HepG2 (cell line): ENCODE results near the gene HCFC1R1. TPM values are rescaled to one million over a fixed set of nuclear protein-coding genes. Genes with fewer than 3 reads are reported as not detected.

Experiments used
- ATAC-seq: fragments of 200-7000 bp; cut with Tn5 transposase; 3 replicates; pipeline ENCODE4 v1.9.1; 2020; ENCODE audit warnings: mild to moderate bottlenecking, moderate library complexity
- BruUV-seq: library from RNA; stranded (reverse); fragments of 400-500 nt; replicated peaks from 2 replicates; lab custom pipeline; 2021; lab: Mats Ljungman, UMichigan
- CTCF ChIA-PET: fragments of 300-600 bp; formaldehyde crosslinking; extraction: SDS; loops from one replicate; lab custom pipeline; 2021; ENCODE audit warnings: low total read pairs, inconsistent platforms, low intra/inter-chr PET ratio; lab: Yijun Ruan, JAX
- POLR2A ChIA-PET: fragments of 350-600 bp; sonication (Branson Sonifier 250); formaldehyde crosslinking; loops from one replicate; lab custom pipeline; 2020; ENCODE audit warnings: antibody characterized with exemption, inconsistent platforms; lab: Yijun Ruan, JAX
- DNase-seq: peaks from one replicate; pipeline ENCODE4 v3.0.0-alpha.2; 2015; ENCODE audit warnings: low spot score
- FAIRE-seq: peaks from 3 replicates; lab custom pipeline; 2011; peaks lifted over from hg19 to GRCh38; lab: Jason Lieb, UNC
- H2AFZ ChIP-seq: one replicate; pipeline ENCODE4 v1.6.1; 2011; ENCODE audit warnings: low read length, inconsistent platforms
- H3K27ac ChIP-seq: fragments of 300-600 bp; 3 replicates; pipeline ENCODE4 v1.8.0; 2011; ENCODE audit warnings: mixed run types, mild to moderate bottlenecking, mixed read lengths, low read length, inconsistent platforms; ENCODE audit not compliant: insufficient read depth; ENCODE audit errors: extremely low read length
- H3K27me3 ChIP-seq, 2 experiments: fragments of 200-600 bp in 1 of 2; 2 replicates in 1 of 2; 3 replicates in 1 of 2; pipeline versions ENCODE4 v1.6.0 to v1.8.0; 2011; ENCODE audit warnings: low read length in 2 of 2, mild to moderate bottlenecking in 2 of 2, moderate library complexity in 2 of 2, inconsistent platforms in 1 of 2; ENCODE audit not compliant: insufficient read depth in 2 of 2, control insufficient read depth in 1 of 2
- H3K36me3 ChIP-seq, 2 experiments: fragments of 200-600 bp in 1 of 2; replicated peaks in 1 of 2; 2 replicates in 1 of 2; 3 replicates in 1 of 2; pipeline versions ENCODE4 v1.5.1 to v1.8.0; 2011; ENCODE audit warnings: low read length in 2 of 2, inconsistent platforms in 1 of 2; ENCODE audit not compliant: insufficient read depth in 2 of 2, control insufficient read depth in 1 of 2
- H3K4me1 ChIP-seq: 2 replicates; pipeline ENCODE4 v1.5.1; 2012; ENCODE audit warnings: low read length, inconsistent platforms; ENCODE audit not compliant: insufficient read depth
- H3K4me2 ChIP-seq: 2 replicates; pipeline ENCODE4 v1.6.0; 2011; ENCODE audit warnings: low read depth, low read length, inconsistent platforms
- H3K4me3 ChIP-seq, 3 experiments: fragments of 200-600 bp in 1 of 3; sonication (generic), shearing (Covaris generic) in 1 of 3; replicated peaks in 1 of 3; 2 replicates each; pipeline ENCODE4 v1.5.1; 2011 to 2016; ENCODE audit warnings: low read length in 3 of 3, inconsistent platforms in 2 of 3, low read depth in 2 of 3, mild to moderate bottlenecking in 2 of 3, control low read depth in 1 of 3, mixed read lengths in 1 of 3; ENCODE audit not compliant: insufficient read depth in 1 of 3
- H3K79me2 ChIP-seq: one replicate; pipeline ENCODE4 v1.6.1; 2011; ENCODE audit warnings: low read length, inconsistent platforms; ENCODE audit not compliant: insufficient read depth
- H3K9ac ChIP-seq: 2 replicates; pipeline ENCODE4 v1.6.0; 2011; ENCODE audit warnings: mild to moderate bottlenecking, low read depth, low read length, inconsistent platforms; ENCODE audit not compliant: insufficient read depth
- H3K9me3 ChIP-seq: 2 replicates; pipeline ENCODE4 v1.5.1; 2012; ENCODE audit warnings: mild to moderate bottlenecking, low read length
- H4K20me1 ChIP-seq: 2 replicates; pipeline ENCODE4 v1.6.0; 2011; ENCODE audit warnings: inconsistent platforms, mild to moderate bottlenecking, low read length, moderate library complexity; ENCODE audit not compliant: insufficient read depth
- ARNTL ChIP-seq: sonication (generic); formaldehyde crosslinking; IDR thresholded peaks from 2 replicates; pipeline ENCODE4 v1.4.0; 2020; ENCODE audit warnings: mild to moderate bottlenecking, missing genetic modification reagents
- CREM ChIP-seq, 2 experiments: sonication (generic) in 1 of 2; formaldehyde crosslinking in 1 of 2; IDR thresholded peaks; 2 replicates each; pipeline versions ENCODE4 v1.4.0 to v1.6.1; 2016 to 2020; ENCODE audit warnings: antibody characterized with exemption in 1 of 2, mild to moderate bottlenecking in 1 of 2, missing genetic modification reagents in 1 of 2
- ETV5 ChIP-seq: IDR thresholded peaks from 2 replicates; pipeline ENCODE4 v1.6.1; 2018; ENCODE audit warnings: missing biosample characterization, missing genetic modification reagents, inconsistent platforms, borderline replicate concordance
- KDM2A ChIP-seq: sonication (generic); formaldehyde crosslinking; IDR thresholded peaks from 2 replicates; pipeline ENCODE4 v1.4.0; 2020; ENCODE audit warnings: low read depth, missing genetic modification reagents, borderline replicate concordance
- KDM3A ChIP-seq: IDR thresholded peaks from 2 replicates; pipeline ENCODE4 v1.6.1; 2018; ENCODE audit warnings: low read depth, missing compliant biosample characterization
- KLF6 ChIP-seq: IDR thresholded peaks from 2 replicates; pipeline ENCODE4 v1.8.0; 2016; ENCODE audit warnings: missing biosample characterization, missing genetic modification reagents
- POLR2G ChIP-seq: fragments of 200-400 bp; formaldehyde crosslinking; IDR thresholded peaks from 2 replicates; pipeline ENCODE4 v1.6.1; 2018; ENCODE audit warnings: mild to moderate bottlenecking, low read depth, low read length, moderate library complexity
- RBM39 ChIP-seq: fragments of 200-400 bp; formaldehyde crosslinking; IDR thresholded peaks from one replicate; pipeline ENCODE4 v1.6.1; 2018; ENCODE audit warnings: antibody characterized with exemption, mild to moderate bottlenecking, low read depth, low read length; ENCODE audit not compliant: poor library complexity, severe bottlenecking
- RFXAP ChIP-seq: sonication (generic); formaldehyde crosslinking; IDR thresholded peaks from 2 replicates; pipeline ENCODE4 v1.4.0; 2020; ENCODE audit warnings: missing genetic modification reagents, borderline replicate concordance
- RXRB ChIP-seq: IDR thresholded peaks from 2 replicates; pipeline ENCODE4 v1.6.1; 2016; ENCODE audit warnings: borderline replicate concordance, missing genetic modification reagents, missing compliant biosample characterization
- TGIF2 ChIP-seq: IDR thresholded peaks from 2 replicates; pipeline ENCODE4 v1.6.1; 2016; ENCODE audit warnings: control low read depth, missing compliant biosample characterization
- USF2 ChIP-seq, 2 experiments: sonication (generic) in 1 of 2; formaldehyde crosslinking in 1 of 2; IDR thresholded peaks; 2 replicates each; pipeline versions ENCODE4 v1.5.1 to v1.6.1; 2011 to 2020; ENCODE audit warnings: borderline replicate concordance in 1 of 2, low read depth in 1 of 2, low read length in 1 of 2, mild to moderate bottlenecking in 1 of 2, missing genetic modification reagents in 1 of 2, moderate library complexity in 1 of 2
- ZFP1 ChIP-seq: IDR thresholded peaks from 2 replicates; pipeline ENCODE4 v1.6.1; 2016
- ZNF263 ChIP-seq: sonication (generic); formaldehyde crosslinking; IDR thresholded peaks from 2 replicates; pipeline ENCODE4 v1.4.0; 2020; ENCODE audit warnings: missing genetic modification reagents
- ZNF451 ChIP-seq: sonication (generic); formaldehyde crosslinking; IDR thresholded peaks from 2 replicates; pipeline ENCODE4 v1.5.0; 2020; ENCODE audit warnings: mild to moderate bottlenecking, missing genetic modification reagents
- ZNF501 ChIP-seq: sonication (generic); formaldehyde crosslinking; IDR thresholded peaks from 2 replicates; pipeline ENCODE4 v1.5.1; 2020; ENCODE audit warnings: mild to moderate bottlenecking, moderate library complexity, missing genetic modification reagents
- ZNF614 ChIP-seq: IDR thresholded peaks from 2 replicates; pipeline ENCODE4 v1.6.1; 2018; ENCODE audit warnings: missing biosample characterization, missing genetic modification reagents, inconsistent platforms, borderline replicate concordance
- ZXDC ChIP-seq: sonication (generic); formaldehyde crosslinking; IDR thresholded peaks from 2 replicates; pipeline ENCODE4 v1.5.0; 2020; ENCODE audit warnings: mild to moderate bottlenecking, missing genetic modification reagents
- WGBS: methylation state at CpG from one replicate; pipeline ENCODE4 v1.1.6; 2017; ENCODE audit warnings: low lambda C conversion rate; 5-methylcytosine and 5-hydroxymethylcytosine counted together
- in situ Hi-C: cut with HindIII; loops from 2 replicates; pipeline ENCODE4 v1.10.0; 2017; ENCODE audit warnings: low pct_unique_long_range_greater_than_20kb; ENCODE audit not compliant: extremely low pct_ligation_motif_present
- intact Hi-C: fragments of 100-400 bp; cut with micrococcal nuclease; formaldehyde crosslinking; loops from one replicate; pipeline ENCODE4 v1.10.0; 2022; ENCODE audit not compliant: unreplicated experiment
- polyA plus RNA-seq, 8 experiments: library from polyadenylated mRNA; depleted of rRNA in 3 of 8; stranded (reverse) in 7 of 8; unstranded in 1 of 8; fragments of >200 nt; fragmentation: Illumina TruSeq in 4 of 8; extraction: Trizol in 4 of 8; gene quantifications; 2 replicates each; pipeline versions ENCODE4 v1.2.1 to v1.2.3, GENCODE V29; 2011 to 2016; ENCODE audit warnings: low read depth in 4 of 8, missing spikeins in 1 of 8, mixed read lengths in 1 of 8; ENCODE audit not compliant: insufficient read depth in 1 of 8
- total RNA-seq, 5 experiments: library from RNA; depleted of rRNA; stranded (reverse); fragments of >200 nt; fragmentation: Illumina TruSeq; extraction: Trizol; gene quantifications; 2 replicates each; pipeline ENCODE4 v1.2.3, GENCODE V29; 2016; ENCODE audit warnings: low read depth in 1 of 5

HCFC1R1 gene
- total and polyA plus RNA-seq, 2 of the 13 experiments (the other 11 are each of a cell fraction or from before 2014, with no cell fraction given), result 13.8 to 16.1 TPM

GRCh38 chr16:3003582-3004270, 20.0 kb downstream of the HCFC1R1 start:
- CTCF ChIA-PET, result interaction anchor here (0.8 to 1.7 kb wide), 3 partner anchors 17 to 28 kb away, joined by 3 to 11 read pairs (median 4); no protein-coding TSS in a partner anchor
- POLR2A ChIA-PET, result interaction anchor here (0.7 to 14.2 kb wide), 7 partner anchors 9 to 98 kb away, joined by 3 to 750 read pairs (median 5); partner anchors contain the start of genes CLDN6, CLDN9, HCFC1R1 and IL32
- 14% methylated on average over 35 of the region's 58 CpGs for WGBS
- H4K20me1 ChIP-seq, result no peaks in the 10 kb centered on the region
- FAIRE-seq, result peak; percentile 76
- H3K9me3 ChIP-seq, result no peaks in the 10 kb centered on the region
- H3K79me2 ChIP-seq, result no peaks in the 10 kb centered on the region
- H2AFZ ChIP-seq, result no peak overlapping the region
- no peak overlapping the region; the same call in 1 of the 2 replicates for H3K4me2 ChIP-seq
- ATAC-seq, result peak; percentile 91
- H3K4me3 ChIP-seq, result peak overlapping the region in 2 of 3 experiments; percentile 27 to 46; a peak in 2 of 6 replicates
- no TSS peak for BruUV-seq
- intact Hi-C loops, result loop anchor here (1.0 kb wide), 1 partner anchor 21 kb away; the partner anchor contains the start of gene THOC6
- peak; percentile 97 for DNase-seq
- H3K36me3 ChIP-seq, result no peaks in the 10 kb centered on the region
- in situ Hi-C loops, result no loop called here
- peaks cover 49% of the 10 kb centered on the region for H3K4me1 ChIP-seq
- H3K27me3 ChIP-seq, result no peaks in the 10 kb centered on the region
- H3K27ac ChIP-seq, result no peak overlapping the region
- no peak overlapping the region for H3K9ac ChIP-seq
- TF ChIP-seq KDM3A, result peak; percentile 99
- peak; percentile 100 for TF ChIP-seq TGIF2 (CRISPR knock-in tag)
- peak; percentile 51 for TF ChIP-seq RBM39
- TF ChIP-seq ETV5 (CRISPR knock-in tag), result peak; percentile 35; the same call in 1 of the 2 replicates
- TF ChIP-seq ZNF263 (CRISPR knock-in tag), result peak; percentile 24; the same call in 1 of the 2 replicates
- peak; percentile 49 for TF ChIP-seq CREM (IDR thresholded peaks at IDR 0.05)
- no peak for TF ChIP-seq CREM (CRISPR knock-in tag; IDR thresholded peaks at IDR 0.05)
- TF ChIP-seq ZFP1 (CRISPR knock-in tag), result no peak
- peak; percentile 100 for TF ChIP-seq ZXDC (CRISPR knock-in tag)
- peak; percentile 56; the same call in 1 of the 2 replicates for TF ChIP-seq RXRB (CRISPR knock-in tag)
- 0 out of 2 replicates have a peak, but pooled peaks have one; percentile 39 for TF ChIP-seq KLF6 (CRISPR knock-in tag)
- 0 out of 2 replicates have a peak, but pooled peaks have one; percentile 46 for TF ChIP-seq ARNTL (CRISPR knock-in tag)
- peak; percentile 56; the same call in 1 of the 2 replicates for TF ChIP-seq ZNF501
- TF ChIP-seq RFXAP (CRISPR knock-in tag), result peak; percentile 97
- TF ChIP-seq POLR2G, result peak; percentile 39; the same call in 1 of the 2 replicates
- peak; percentile 25; the same call in 1 of the 2 replicates for TF ChIP-seq ZNF451 (CRISPR knock-in tag)
- peak; percentile 92 for TF ChIP-seq KDM2A (CRISPR knock-in tag)
- TF ChIP-seq USF2 (IDR thresholded peaks at IDR 0.05; ENCODE audit: low read depth, low read length), result 0 out of 2 replicates have a peak, but pooled peaks have one; percentile 7
- TF ChIP-seq USF2 (CRISPR knock-in tag; IDR thresholded peaks at IDR 0.05; ENCODE audit: borderline replicate concordance), result no peak
- 0 out of 2 replicates have a peak, but pooled peaks have one; percentile 46 for TF ChIP-seq ZNF614
